OCI-LY1 (cell line): Measurements from ENCODE around the gene IFT88.

Source experiments
- CTCF ChIP-seq: fragments of 200-600 bp; sonication (generic), shearing (Covaris generic); IDR thresholded peaks from 2 replicates; pipeline ENCODE4 v1.5.1; 2017; ENCODE audit warnings: mild to moderate bottlenecking, antibody characterized with exemption, low read length, moderate library complexity, mixed read lengths
- EZH2 ChIP-seq: fragments of 200-600 bp; sonication (generic), shearing (Covaris generic); IDR thresholded peaks from 2 replicates; pipeline ENCODE4 v1.8.0; 2017; ENCODE audit warnings: borderline replicate concordance, mixed run types, mild to moderate bottlenecking, antibody characterized with exemption, low read length, moderate library complexity, mixed read lengths

DNA sequence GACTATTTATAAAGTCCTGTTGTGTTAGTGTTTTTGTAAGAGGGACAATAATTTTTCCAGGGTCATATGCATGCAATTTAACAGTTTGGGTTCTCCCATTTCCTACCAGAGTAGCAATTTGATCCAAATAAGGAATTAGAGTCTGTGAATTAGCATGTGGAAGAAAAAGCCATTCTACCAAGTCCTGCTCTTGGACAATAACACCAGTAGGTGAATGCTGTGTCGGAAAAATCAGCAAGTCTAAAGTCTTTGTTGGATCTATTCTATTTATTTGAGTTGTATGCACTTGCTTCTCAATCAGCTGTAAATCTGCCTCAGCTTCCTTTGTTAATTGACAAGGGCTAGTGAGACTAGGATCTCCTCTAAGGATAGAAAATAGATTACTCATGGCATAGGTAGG is 115.1 kb downstream of the IFT88 start:
- TF ChIP-seq CTCF (no peak), EZH2 (no peak)
